NCI-H446 (cell line): ENCODE results near the gene DCDC2C.
A peak's percentile ranks its signal among the peaks of the same experiment; 100 is the strongest.

Source experiments
- DNase-seq, 2 experiments: peaks; one replicate each; lab custom pipeline; 2025; lab: John Stamatoyannopoulos, UW

DCDC2C gene

DNA sequence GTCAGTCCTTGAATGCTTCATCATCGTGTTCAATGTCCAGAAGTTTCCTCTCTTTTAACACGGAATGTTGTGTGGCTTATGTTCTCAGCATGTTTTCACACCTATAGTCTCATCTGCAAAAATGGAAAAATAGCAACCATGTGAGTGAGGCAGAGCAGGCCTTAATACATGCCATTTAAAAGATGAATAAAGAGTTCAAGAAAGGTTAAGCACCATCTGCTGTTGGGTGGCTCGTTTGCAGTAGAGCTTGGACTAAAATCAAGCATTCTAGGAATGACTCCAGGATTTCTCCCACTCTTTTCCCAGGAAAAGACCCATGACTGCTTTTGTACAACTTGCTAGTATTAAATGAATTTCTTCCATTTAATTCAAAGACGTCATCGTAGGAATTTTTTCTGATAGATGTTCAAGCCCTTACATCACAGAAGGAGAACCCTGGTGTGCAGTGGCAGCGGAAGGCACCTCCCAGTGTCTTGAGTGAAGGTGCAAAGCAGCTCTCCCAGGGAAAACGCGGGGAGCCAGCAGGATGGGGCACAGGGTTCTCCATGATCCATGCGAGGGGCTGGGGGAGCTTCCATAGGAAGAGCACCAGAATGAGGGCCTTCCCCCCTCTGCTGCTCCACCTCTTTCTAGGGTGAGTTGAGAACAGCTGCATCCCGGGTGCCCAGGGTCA is 9.6 kb downstream of the DCDC2C start:
- no peak for DNase-seq

DNA sequence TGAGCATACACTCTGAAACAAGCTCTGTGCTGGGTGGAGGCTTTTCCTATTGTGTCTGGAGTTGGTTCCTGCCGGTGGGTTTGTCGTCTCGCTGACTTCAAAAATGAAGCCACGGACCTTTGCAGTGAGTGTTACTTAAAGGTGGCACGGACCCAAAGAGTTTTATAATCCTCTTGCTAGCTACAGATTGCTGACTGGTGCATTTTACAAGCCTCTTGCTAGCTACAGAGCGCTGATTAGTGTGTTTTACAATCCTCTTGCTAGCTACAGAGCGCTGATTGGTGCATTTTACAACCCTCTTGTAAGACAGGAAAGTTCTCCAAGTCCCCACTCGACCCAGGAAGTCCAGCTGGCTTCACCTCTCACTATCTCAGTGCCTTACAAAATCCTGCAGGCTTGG is 15.3 kb downstream of the DCDC2C start:
- DNase-seq, result no peak

DNA sequence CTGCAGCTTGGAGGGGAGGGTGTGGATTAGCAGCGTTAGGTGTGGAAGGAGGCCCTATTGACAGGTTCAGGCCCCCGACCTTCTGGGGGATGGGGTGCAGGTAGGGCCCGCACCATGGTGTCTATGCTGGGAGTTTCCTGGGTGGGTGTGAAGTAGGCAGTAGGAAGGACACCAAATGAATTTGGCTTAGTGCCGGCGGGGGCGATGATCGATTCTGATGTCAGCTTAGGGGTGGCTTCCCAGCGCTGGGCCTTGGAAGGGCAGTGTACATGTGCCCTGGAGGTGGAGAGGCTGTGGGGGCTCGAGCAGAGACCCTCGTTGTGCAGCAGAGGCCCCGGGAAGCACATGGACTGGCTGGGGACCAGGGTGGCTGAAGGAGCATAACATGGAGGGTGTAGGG is 21.6 kb downstream of the DCDC2C start:
- DNase-seq, result no peak

DNA sequence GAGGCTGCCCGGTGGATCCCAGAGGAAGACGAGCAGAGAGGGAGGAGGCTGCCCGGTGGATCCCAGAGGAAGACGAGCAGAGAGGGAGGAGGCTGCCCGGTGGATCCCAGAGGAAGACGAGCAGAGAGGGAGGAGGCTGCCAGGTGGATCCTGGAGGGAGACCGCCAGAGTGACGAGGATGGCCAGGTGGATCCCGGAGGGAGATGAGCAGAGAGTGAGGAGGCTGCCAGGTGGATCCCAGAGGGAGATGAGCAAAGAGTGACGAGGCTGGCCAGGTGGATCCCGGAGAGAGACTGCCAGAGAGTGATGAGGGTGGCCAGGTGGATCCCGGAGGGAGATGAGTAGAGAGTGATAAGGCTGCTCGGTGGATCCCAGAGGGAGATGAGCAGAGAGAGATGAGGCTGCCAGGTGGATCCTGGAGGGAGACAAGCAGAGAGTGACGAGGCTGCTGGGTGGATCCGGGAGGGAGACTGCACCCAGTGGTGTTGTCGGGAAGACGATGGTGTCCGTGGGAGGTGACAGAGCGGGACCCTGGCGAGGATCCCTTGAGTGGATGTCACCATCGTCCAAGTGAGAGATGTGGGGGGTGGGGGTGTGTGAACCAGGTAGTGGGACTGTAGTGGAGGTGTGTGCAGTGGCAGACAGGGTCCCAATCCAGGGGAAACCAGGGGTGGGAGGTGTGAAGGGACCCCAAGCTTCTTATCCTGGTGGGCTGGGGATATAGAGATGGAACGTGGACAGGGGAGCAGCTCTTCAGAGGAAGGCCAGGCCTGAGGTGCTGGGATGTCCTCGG is 22.3 kb downstream of the DCDC2C start:
- DNase-seq, result no peak

DNA sequence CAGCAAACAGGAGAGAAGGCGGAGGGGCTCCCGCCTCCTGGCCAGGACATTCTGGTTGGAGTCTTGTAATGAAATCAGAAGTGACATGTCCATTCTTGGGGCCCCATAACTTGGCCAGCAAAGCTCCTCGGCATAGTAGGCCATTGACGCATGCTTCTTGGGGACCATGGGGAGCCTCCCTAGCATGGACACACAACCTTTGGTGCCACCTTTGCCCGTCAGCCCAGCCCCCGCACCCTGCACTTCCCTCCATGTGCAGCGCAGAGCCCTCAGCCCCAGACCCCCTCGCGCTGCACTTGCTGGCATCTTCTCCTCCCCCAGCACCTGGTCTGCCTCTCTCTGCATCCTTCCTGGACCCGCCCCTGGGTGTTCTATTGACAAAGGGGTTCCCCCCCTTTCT is 23.1 kb downstream of the DCDC2C start:
- DNase-seq, result no peak

DNA sequence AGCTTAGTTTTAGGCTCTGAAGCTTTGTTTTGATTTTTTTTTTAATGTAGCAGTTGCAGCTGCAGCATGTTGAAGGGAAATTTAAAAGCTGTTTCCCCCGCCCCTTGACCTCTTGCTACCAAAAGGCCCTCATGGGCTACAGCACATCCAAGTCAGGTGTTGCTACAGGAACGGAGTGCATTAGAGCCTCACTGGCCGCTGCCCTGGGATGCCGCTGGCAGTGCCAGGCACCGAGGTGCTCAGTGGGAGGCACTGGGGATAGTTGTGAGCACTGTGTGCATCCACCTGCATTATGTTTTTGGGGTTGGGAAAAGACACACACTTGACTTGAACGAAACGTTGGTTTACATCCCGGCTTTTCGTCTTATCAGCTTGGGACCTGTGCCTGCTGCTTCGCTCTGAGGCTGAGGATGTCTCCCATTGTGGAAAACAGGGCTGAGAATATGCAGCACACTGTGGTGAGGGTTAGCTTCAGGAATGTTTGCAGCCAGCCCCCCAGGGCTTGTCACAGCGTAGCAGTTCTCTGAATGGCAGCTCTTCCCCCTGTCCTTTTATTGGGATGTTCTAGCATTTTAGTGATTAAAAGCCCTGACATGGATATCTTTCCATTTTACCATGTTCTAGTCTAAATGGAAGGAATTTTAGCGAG is 24.1 kb downstream of the DCDC2C start:
- no peak for DNase-seq

DNA sequence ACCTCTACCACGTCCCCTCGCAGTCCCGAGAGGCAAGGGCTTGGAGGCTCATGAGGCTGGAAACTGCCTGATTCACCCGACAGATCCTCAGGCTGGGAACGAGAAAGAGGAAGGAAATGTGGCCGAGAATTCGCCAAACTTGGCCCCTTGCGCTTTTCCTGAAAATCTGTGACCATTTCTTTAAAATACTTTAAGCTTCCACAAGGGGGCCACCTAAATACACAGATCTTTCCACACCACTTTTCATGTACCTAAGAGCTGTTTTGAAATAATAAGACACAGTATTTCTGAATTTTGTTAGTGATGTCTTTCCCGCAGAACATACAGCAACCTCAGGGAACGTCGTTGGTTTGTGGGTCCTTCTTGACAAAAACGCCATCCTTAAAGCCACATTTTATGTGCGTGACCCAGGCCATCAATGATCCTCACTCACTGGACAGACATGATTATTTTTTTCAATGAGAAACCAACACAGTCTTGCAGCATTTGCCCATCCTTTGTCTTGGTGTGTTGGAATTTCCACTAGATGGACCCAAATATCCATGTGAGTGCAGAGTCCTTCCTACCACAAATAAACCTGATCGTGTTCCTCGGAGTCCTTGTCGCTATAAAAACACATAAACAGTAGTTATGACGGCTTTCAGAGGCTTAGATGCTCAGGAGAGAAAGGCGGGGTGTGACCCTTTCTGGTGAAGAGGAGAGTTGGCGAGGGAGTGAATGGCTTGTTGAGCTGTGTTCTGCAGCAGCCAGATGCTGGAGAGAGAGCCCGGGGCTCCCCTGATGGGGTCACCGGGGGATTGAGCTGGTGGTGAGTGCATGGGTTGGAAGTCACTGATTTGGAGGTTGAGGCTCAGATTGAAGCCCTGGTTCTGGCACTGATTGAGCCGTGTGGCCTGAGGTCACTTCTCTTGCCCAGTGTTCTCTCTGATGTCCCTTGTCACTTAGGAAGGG is 25.0 kb downstream of the DCDC2C start:
- peak in 1 of 2 experiments; percentile 35 for DNase-seq

DNA sequence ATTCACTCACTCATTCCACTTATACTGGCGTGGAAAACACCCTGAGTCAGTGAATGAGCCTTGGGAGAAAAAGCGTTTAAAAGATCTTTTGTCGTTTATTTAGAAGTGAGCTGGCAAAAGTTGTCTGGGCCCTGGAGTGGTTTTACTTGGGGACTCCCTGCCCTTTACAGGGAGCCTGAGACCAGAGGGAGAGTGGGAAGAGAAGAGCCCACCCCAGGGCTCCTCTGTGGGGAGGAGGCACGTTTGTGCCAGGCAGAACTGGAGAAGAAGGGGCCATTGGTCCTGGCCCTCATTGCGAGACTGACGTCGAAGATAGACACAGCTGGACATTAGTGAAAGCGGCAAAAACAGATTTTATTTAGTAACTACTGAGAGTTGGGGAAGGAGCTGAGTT is 25.7 kb downstream of the DCDC2C start:
- DNase-seq, result no peak

DNA sequence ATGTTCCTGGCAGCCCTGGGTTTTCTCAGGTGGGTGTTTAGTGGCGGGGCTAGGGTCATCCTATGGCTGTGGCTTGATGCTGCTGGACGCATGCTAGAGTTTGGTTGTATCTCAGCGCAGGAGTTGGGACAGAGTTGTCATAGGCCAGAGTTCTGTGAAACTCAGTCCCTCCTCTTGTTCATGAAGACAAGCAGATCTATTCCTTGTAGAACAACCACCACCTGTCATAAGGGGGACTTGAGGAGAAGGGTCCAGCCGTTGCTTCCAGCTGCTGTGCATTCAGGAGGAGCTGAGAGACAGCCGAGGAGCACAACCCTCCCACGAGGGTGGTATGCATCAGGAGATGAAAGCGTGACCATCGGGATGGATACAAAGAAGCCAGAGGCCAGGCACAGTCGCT is 26.4 kb downstream of the DCDC2C start:
- no peak for DNase-seq

DNA sequence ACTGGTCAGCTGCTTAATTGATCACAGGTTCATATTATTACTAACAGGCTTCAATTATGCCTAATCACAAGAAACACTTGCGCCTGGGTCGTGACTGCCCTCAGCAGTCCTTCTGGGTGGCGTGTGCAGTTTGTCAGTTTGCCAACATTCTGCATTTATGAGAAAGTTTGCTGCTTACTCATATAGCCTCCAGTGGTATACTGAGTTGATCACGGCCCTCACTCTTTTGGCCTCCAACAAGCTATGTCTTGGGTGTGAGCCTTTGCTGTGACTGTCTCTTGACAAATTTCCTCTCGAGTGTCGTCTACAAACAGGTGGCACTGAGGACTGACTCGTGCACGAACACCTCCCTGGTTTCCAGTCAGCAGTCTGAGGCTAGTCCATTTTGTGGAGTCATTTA is 27.3 kb downstream of the DCDC2C start:
- DNase-seq, result no peak

DNA sequence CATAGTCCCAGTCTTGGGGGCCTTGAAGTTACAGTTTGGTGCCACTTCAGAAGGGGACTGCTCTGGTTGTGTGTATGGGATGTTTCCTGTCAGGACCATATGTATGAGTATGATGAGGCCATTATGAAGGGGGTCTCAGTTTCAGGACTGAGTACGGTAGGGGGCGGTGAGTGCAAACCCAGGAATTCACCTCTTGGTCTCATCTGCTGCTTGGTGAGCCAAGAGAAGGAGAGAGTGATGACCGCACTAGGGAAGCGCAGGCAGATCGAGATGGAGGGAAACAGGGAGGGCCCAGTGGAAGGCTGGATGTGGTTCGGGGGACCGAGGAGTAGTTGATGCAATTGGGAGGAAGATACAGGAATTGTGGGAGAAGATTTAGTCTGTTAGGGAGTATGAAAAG is 28.5 kb downstream of the DCDC2C start:
- no peak for DNase-seq

DNA sequence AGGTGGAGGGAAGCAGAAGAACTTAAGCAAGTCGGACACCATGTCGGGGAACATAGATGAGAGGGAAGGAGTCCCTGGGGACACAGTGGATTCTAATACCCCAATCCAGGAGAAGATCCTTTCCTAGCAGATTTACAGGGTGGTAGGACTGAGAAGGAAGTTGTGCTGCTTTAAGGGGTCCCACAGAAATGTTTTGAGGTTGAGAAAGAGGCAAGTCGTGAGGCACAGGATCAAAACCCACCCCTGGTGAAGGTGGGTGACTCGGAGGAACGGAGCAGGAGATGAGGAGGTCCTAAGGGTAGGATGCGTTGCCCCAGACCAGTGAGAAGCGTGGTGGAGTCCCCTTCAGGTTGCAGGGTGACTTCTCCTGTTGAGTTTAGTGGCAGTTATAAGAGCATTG is 32.7 kb downstream of the DCDC2C start:
- DNase-seq, result no peak

DNA sequence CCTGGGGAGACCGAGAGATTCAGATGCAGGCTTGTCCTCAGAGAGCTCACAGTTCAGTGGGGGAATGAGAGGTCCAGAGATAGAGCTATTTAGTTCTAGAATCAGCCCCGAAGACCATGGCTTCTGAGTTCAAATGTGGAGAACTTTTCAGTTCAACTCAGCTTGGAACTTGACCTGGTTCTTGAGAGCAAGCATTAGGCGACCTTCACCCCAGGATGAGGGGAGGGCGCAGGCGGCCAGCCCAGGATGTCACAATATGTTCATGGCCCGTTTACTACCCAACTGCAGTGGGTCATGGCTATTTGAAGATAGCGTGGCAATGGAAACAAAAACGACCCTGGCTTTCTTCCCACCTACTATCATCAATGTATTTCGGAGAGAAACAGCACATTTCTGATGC is 33.8 kb downstream of the DCDC2C start:
- DNase-seq, result no peak

DNA sequence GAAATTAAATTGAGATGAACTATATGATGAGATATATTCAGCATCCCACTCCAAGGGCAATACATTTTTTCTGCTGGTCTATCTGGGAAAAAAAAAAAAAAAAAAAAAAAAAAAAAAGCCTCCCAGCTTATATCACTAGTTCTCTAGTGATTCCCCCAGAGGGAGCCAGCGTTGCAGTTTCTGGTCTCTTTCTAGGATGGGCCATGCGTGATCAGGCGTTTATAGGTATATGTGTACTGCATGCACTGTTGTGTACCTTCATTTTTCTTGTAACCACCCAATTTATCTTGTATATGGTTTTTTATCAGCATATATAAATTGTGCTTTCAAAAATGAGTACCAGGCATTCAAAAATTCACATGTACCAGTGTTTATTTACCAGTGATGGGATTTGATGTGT is 35.1 kb downstream of the DCDC2C start:
- peak in 1 of 2 experiments; percentile 34 for DNase-seq

DNA sequence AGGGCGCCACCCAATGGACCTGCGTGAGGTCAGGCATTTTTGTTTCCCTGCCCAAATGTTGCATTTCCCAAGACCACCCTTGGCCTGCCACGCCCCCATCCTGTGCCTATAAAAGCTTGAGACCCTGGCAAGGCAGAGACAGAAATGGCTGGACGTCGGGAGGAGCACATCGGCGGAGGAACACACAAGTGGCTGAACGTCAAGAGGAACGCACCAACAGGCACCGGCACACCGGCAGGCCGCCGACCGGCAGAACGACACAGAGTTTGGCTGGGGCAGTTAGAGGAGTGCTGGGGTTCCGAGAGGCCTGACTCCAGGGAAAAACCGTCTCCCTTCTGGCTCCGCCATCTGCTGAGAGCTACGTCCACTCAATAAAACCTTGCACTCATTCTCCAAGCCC is 35.9 kb downstream of the DCDC2C start:
- DNase-seq, result no peak

DNA sequence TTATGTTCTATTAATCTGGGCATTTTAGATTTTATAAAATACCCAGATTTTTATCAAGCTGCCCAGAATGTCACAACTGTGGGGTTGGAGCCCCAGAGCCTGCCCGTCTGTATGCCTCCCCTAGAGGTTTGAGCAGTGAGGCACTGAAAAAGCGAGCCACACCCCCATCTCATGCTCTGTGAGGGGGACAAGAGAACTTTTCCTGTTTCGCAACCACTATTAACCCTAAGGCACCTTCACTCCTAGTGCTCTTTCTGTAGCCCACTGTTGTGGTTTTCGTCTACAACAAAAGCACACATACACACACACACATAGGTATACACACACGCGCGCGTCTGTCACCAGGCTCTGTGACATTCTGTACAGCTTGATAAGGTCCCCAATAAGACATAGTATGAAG is 38.0 kb downstream of the DCDC2C start:
- DNase-seq, result no peak

DNA sequence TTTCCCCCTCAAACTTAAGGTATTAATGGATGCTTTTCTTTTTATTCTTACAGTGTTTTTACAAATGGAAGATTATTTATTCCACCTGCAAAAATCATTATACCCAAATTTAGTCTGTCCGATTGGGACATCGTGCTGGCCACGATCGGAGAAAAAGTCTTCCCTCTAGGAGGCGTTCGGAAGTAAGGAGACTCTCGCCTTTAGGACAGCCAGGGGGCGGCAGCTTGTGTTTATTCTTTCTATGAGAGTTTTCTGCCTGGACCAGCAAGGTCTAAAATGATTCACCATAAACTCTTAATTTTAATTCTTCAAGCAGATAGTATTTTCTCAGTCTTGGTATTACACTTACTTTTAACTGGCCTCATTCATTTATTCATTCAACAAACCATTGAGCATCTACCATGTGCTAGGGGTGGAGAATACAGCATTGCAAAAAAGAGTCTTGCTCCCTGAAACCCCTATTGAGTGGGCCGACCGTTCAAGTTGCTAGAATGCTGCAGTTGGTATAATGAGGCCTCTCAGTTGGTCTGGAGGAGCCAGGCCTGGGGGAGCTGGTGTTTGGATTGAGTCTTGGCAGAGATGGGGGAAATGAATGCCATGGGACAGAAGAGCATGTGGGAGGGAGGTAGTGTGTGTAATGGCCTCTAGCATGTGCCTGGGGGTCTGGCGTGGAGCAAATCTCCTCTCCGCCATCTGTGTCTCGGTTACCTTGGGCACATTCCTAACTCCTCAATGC is 38.7 kb downstream of the DCDC2C start:
- no peak for DNase-seq

DNA sequence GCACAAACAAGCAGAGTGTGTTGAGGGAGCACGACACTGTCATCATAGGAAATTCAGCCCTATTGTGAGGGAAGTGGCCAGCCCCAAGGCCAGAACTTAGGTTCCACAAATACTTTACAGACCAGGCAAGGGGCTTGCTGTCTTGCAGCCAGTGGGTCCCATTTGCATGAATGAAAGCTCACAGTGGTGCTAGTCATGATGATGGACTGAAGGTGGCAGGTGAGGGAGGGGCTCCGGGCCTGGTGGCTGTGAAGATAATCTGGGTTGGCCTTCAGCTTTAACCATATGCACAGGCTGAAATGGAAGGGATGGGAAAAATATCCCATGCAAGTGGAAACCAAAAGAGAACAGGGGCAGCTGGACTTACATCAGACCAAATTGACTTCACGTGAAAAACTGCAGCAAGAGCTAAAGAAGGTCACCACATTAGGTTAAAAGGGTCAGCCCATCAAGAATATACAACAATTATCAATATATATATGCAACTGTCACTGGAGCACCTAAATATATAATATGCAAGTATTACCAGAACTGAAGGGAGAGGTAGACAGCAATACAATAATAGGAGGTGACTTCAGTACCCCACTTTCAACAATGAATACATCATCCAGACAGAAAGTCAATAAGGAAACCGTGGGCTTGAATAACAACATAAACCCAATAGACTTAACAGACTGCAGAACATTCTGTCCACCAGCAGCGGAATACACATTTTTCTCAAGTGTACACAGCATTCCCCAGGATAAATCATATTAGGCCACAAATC is 39.6 kb downstream of the DCDC2C start:
- DNase-seq, result no peak

DNA sequence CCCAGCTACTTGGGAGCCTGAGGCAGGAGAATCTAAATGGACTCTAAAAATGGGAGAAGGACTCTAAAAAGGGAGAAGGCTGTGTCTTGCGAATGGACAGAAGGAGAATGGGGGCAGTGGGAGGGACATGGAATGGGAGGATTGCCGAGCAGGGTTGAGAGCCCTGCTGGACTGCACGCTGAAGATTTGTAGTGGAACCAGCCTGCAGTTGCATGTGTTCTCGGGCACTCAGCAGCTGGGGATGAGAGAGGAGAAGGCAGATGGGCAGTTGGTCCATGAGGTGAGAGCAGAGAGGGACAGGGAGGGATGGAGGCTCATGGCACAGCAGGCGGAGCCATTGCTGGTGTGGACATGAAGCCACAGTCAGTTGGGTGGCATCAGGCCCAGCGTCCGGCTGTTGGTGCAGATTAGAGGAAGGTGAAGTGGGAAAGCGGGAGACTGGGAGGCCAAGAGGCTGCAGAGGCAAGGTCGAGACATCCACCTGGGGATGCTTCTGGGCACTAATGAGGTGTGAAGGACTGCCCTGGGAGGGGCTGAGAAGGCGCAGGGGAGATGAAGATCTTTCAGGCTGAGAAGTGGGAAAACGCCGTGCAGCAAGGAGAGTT is 40.7 kb downstream of the DCDC2C start:
- no peak for DNase-seq

DNA sequence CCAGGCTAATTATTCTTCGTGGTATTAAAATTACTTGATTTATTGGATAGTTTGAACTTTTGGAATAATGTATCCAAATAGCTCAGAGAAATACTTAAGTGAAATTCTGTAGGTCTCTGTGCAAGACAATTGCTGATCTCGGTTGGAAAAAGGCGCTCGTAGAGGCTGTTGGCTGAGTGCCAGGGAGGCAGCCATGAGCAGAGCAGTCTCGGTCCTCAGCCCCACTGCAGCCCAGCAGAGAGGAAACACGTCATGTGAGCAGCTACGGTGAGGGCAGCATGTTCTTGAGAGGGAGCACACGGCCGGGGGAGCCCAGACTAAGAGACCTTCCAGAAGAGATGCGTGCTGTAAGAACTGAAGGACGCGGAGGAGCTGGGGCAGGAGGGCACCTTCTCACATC is 42.5 kb downstream of the DCDC2C start:
- DNase-seq, result peak in 1 of 2 experiments; percentile 10
